ENCODE data around the gene SLC38A2. TPM values are rescaled to one million over a fixed set of nuclear protein-coding genes. Genes with fewer than 3 reads are reported as not detected.

The SLC38A2 gene
- total RNA-seq, 1 experiment from 2014 or later = 341 TPM

GRCh38 chr12:46378530-46378929 lies 6.0 kb upstream of the SLC38A2 start:
- Histone ChIP-seq H3K27ac (ENCODE audit: low read length) (peak overlapping the region; percentile 67; the same call in 1 of the 2 replicates), H3K27me3 (ENCODE audit: control insufficient read depth, insufficient read depth, low read length) (no peaks in the 10 kb centered on the region), H3K36me3 (ENCODE audit: control insufficient read depth, insufficient read depth, low read length) (no peaks in the 10 kb centered on the region), H3K4me3 (ENCODE audit: low read depth in 2 of 2, low read length in 2 of 2) (no peak overlapping the region), H3K9me3 (ENCODE audit: control insufficient read depth, insufficient read depth, low read depth, low read length) (no peaks in the 10 kb centered on the region), H3K4me1 (ENCODE audit: control insufficient read depth, insufficient read depth, low read length) (peaks cover 34% of the 10 kb centered on the region)
- intact Hi-C loops (cut with micrococcal nuclease; ENCODE audit: unreplicated experiment) (no loop called here), in situ Hi-C loops (cut with HindIII; ENCODE audit: low pct_unique_long_range_greater_than_20kb, low sequenced_read_pairs) (no loop called here)
- ChIA-PET POLR2A (interaction anchor here (1.0 kb wide), 1 partner anchor 33 kb away, joined by 3 read pairs; no protein-coding TSS in a partner anchor), CTCF (no interaction called here)
- BruUV-seq (replicated peaks) = no TSS peak
- ATAC-seq = no peak
- no peak for TF ChIP-seq SIN3A (IDR thresholded peaks at IDR 0.05; ENCODE audit: borderline replicate concordance, insufficient read depth, low read depth, low read length)
- TF ChIP-seq POLR2AphosphoS5 (IDR thresholded peaks at IDR 0.05; ENCODE audit: low read depth, low read length) = no peak
- TF ChIP-seq REST (IDR thresholded peaks at IDR 0.05; ENCODE audit: insufficient read depth in 1 of 2, low read depth in 2 of 2, low read length in 1 of 2) = no peak
- no peak for TF ChIP-seq TCF7L2 (IDR thresholded peaks at IDR 0.05; ENCODE audit: low read depth, low read length)
- no peak for TF ChIP-seq CTCF (IDR thresholded peaks at IDR 0.05)
- no peak for DNase-seq (ENCODE audit: low read depth, low spot score)

GRCh38 chr12:46377678-46378077 lies 5.1 kb upstream of the SLC38A2 start:
- in situ Hi-C loops (cut with HindIII; ENCODE audit: low pct_unique_long_range_greater_than_20kb, low sequenced_read_pairs) = no loop called here
- no peak overlapping the region for H3K4me3 ChIP-seq (ENCODE audit: low read depth in 2 of 2, low read length in 2 of 2)
- H3K4me1 ChIP-seq (ENCODE audit: control insufficient read depth, insufficient read depth, low read length) = peaks cover 32% of the 10 kb centered on the region
- ChIA-PET CTCF (no interaction called here), POLR2A (no interaction called here)
- intact Hi-C loops (cut with micrococcal nuclease; ENCODE audit: unreplicated experiment) = no loop called here
- TF ChIP-seq CTCF (IDR thresholded peaks at IDR 0.05) = no peak
- no peak for TF ChIP-seq POLR2AphosphoS5 (IDR thresholded peaks at IDR 0.05; ENCODE audit: low read depth, low read length)
- no peak for TF ChIP-seq REST (IDR thresholded peaks at IDR 0.05; ENCODE audit: insufficient read depth in 1 of 2, low read depth in 2 of 2, low read length in 1 of 2)
- no peak for TF ChIP-seq SIN3A (IDR thresholded peaks at IDR 0.05; ENCODE audit: borderline replicate concordance, insufficient read depth, low read depth, low read length)
- TF ChIP-seq TCF7L2 (IDR thresholded peaks at IDR 0.05; ENCODE audit: low read depth, low read length) = no peak
- peaks cover 3% of the 10 kb centered on the region; the same call in 1 of the 2 replicates for H3K36me3 ChIP-seq (ENCODE audit: control insufficient read depth, insufficient read depth, low read length)
- no peak for DNase-seq (ENCODE audit: low read depth, low spot score)
- peak overlapping the region; percentile 100; the same call in 1 of the 2 replicates for H3K27ac ChIP-seq (ENCODE audit: low read length)
- BruUV-seq (replicated peaks) = no TSS peak
- no peaks in the 10 kb centered on the region for H3K9me3 ChIP-seq (ENCODE audit: control insufficient read depth, insufficient read depth, low read depth, low read length)
- no peaks in the 10 kb centered on the region for H3K27me3 ChIP-seq (ENCODE audit: control insufficient read depth, insufficient read depth, low read length)
- ATAC-seq = no peak
